Adipocyte (in vitro differentiated cells): ENCODE measurements around the gene DLST.

Source experiments
- DNase-seq: peaks from one replicate; pipeline ENCODE4 v3.0.0-alpha.2; 2015; ENCODE audit warnings: low read depth
- H3K27me3 ChIP-seq: replicated peaks from 2 replicates; pipeline ENCODE4 v1.7.0; 2013; ENCODE audit warnings: mild to moderate bottlenecking, low read length, moderate library complexity; ENCODE audit not compliant: control insufficient read depth, insufficient read depth
- H3K36me3 ChIP-seq: 2 replicates; pipeline ENCODE4 v1.7.0; 2013; ENCODE audit warnings: low read length, mild to moderate bottlenecking, moderate library complexity; ENCODE audit not compliant: control insufficient read depth, insufficient read depth, severe bottlenecking
- H3K4me1 ChIP-seq: 2 replicates; pipeline ENCODE4 v1.7.0; 2013; ENCODE audit warnings: mild to moderate bottlenecking, low read length, moderate library complexity; ENCODE audit not compliant: control insufficient read depth, insufficient read depth
- H3K4me3 ChIP-seq: 2 replicates; pipeline ENCODE4 v1.7.0; 2013; ENCODE audit warnings: mild to moderate bottlenecking, low read length, moderate library complexity
- H3K9ac ChIP-seq: 2 replicates; pipeline ENCODE4 v1.7.0; 2013; ENCODE audit warnings: mild to moderate bottlenecking, low read length, moderate library complexity
- H3K9me3 ChIP-seq: 2 replicates; pipeline ENCODE4 v1.7.0; 2013; ENCODE audit warnings: mild to moderate bottlenecking, low read length, moderate library complexity; ENCODE audit not compliant: control insufficient read depth

DLST gene

GRCh38 chr14:74882103-74882920, 596 bp downstream of the DLST start:
- H3K27me3 ChIP-seq, result no peaks in the 10 kb centered on the region
- H3K9me3 ChIP-seq, result no peaks in the 10 kb centered on the region
- peaks cover 4% of the 10 kb centered on the region for H3K36me3 ChIP-seq
- peak overlapping the region; percentile 97 for H3K9ac ChIP-seq
- DNase-seq, result peak; percentile 80
- H3K4me1 ChIP-seq, result peaks cover 44% of the 10 kb centered on the region
- H3K4me3 ChIP-seq, result peak overlapping the region; percentile 99

DNA sequence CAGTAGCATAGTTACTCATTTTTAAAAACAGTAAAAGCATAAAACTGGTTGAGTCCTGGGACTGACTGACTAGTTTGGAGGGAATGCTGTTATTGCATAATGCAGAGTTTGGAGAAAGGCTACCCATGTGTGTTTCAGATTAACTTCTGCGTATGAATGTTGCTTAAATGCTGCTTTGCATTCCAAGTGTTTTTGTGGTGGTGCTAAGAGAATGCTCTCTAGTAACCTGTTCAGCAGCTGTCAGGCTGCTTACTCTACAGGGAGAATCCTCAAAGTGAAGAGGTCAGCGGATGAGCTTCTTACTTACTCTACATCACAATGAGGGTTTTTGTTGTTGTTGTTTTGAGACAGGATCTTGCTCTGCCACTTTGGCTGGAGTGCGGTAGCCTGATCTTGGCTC, 4.3 kb downstream of the DLST start:
- Histone ChIP-seq H3K4me3 (peak overlapping the region; percentile 23), H3K9ac (no peak overlapping the region), H3K9me3 (no peaks in the 10 kb centered on the region), H3K36me3 (peaks cover 31% of the 10 kb centered on the region), H3K27me3 (no peaks in the 10 kb centered on the region), H3K4me1 (peaks cover 52% of the 10 kb centered on the region)
- peak; percentile 96 for DNase-seq

- Histone ChIP-seq H3K36me3 (peaks cover 55% of the 10 kb centered on the region), H3K4me1 (peaks cover 50% of the 10 kb centered on the region), H3K9me3 (no peaks in the 10 kb centered on the region), H3K9ac (peak overlapping the region; percentile 8), H3K27me3 (no peaks in the 10 kb centered on the region), H3K4me3 (no peak overlapping the region)
- no peak for DNase-seq
Measured at GRCh38 chr14:74888164-74889158, 6.7 kb downstream of the DLST start.

GRCh38 chr14:74890262-74890661, 8.5 kb downstream of the DLST start:
- H3K27me3 ChIP-seq, result no peaks in the 10 kb centered on the region
- peaks cover 37% of the 10 kb centered on the region for H3K4me1 ChIP-seq
- H3K36me3 ChIP-seq, result peaks cover 73% of the 10 kb centered on the region
- H3K9ac ChIP-seq, result no peak overlapping the region
- no peaks in the 10 kb centered on the region for H3K9me3 ChIP-seq
- H3K4me3 ChIP-seq, result no peak overlapping the region
- DNase-seq, result no peak

GRCh38 chr14:74891870-74892269, 10.2 kb downstream of the DLST start:
- Histone ChIP-seq H3K9me3 (no peaks in the 10 kb centered on the region), H3K36me3 (peaks cover 87% of the 10 kb centered on the region), H3K4me3 (no peak overlapping the region), H3K27me3 (no peaks in the 10 kb centered on the region), H3K4me1 (peaks cover 23% of the 10 kb centered on the region), H3K9ac (no peak overlapping the region)
- DNase-seq, result peak; percentile 22

GRCh38 chr14:74892745-74893144, 11.0 kb downstream of the DLST start:
- Histone ChIP-seq H3K9me3 (no peaks in the 10 kb centered on the region), H3K9ac (no peak overlapping the region), H3K27me3 (no peaks in the 10 kb centered on the region), H3K36me3 (peaks cover 91% of the 10 kb centered on the region), H3K4me1 (peaks cover 23% of the 10 kb centered on the region), H3K4me3 (no peak overlapping the region)
- no peak for DNase-seq

DNA sequence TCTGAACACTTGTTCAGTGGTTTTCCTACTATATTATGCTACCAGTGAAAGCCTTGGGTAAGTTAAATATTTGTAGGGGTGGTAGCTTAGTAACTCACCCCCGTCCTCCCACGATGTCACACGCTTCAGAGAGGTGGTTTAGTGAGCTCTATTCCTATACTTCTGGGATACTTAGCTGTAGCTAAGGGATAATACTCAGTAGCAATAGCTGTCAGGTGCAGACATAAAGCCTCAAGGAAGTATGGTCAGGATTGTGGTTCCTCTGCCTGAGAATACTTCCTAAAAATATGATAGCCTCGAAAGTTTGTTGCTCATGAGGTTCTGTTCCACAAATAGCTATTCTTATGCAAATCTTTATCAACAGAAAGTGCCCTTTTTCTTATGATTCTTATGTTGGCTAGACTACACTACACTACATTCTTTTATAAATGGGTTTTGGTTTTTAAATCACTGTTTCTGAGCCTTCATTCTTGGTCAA, 11.9 kb downstream of the DLST start:
- Histone ChIP-seq H3K9me3 (no peaks in the 10 kb centered on the region), H3K9ac (no peak overlapping the region), H3K4me1 (peaks cover 15% of the 10 kb centered on the region), H3K27me3 (no peaks in the 10 kb centered on the region), H3K4me3 (no peak overlapping the region), H3K36me3 (peaks cover 97% of the 10 kb centered on the region)
- no peak for DNase-seq

- Histone ChIP-seq H3K27me3 (no peaks in the 10 kb centered on the region), H3K9ac (no peak overlapping the region), H3K4me1 (peaks cover 11% of the 10 kb centered on the region), H3K9me3 (no peaks in the 10 kb centered on the region), H3K36me3 (peaks cover 99% of the 10 kb centered on the region), H3K4me3 (no peak overlapping the region)
- no peak for DNase-seq
Measured at GRCh38 chr14:74896400-74896799, 14.7 kb downstream of the DLST start.

- no peaks in the 10 kb centered on the region for H3K27me3 ChIP-seq
- H3K9ac ChIP-seq, result no peak overlapping the region
- DNase-seq, result no peak
- no peaks in the 10 kb centered on the region for H3K9me3 ChIP-seq
- H3K36me3 ChIP-seq, result peaks cover 100% of the 10 kb centered on the region
- no peaks in the 10 kb centered on the region for H3K4me1 ChIP-seq
- no peak overlapping the region for H3K4me3 ChIP-seq
Measured at GRCh38 chr14:74897642-74898041, 15.9 kb downstream of the DLST start.

- no peak overlapping the region for H3K9ac ChIP-seq
- no peak for DNase-seq
- H3K36me3 ChIP-seq, result peaks cover 100% of the 10 kb centered on the region
- H3K9me3 ChIP-seq, result no peaks in the 10 kb centered on the region
- no peaks in the 10 kb centered on the region for H3K4me1 ChIP-seq
- H3K4me3 ChIP-seq, result no peak overlapping the region
- H3K27me3 ChIP-seq, result no peaks in the 10 kb centered on the region
Measured at GRCh38 chr14:74898083-74898482, 16.4 kb downstream of the DLST start.

- Histone ChIP-seq H3K9me3 (no peaks in the 10 kb centered on the region), H3K9ac (no peak overlapping the region), H3K27me3 (no peaks in the 10 kb centered on the region), H3K4me1 (no peaks in the 10 kb centered on the region), H3K4me3 (no peak overlapping the region), H3K36me3 (peaks cover 98% of the 10 kb centered on the region)
- DNase-seq, result no peak
Measured at GRCh38 chr14:74898694-74899093, 17.0 kb downstream of the DLST start.
